ENCODE data around the gene CYP1A2.

The CYP1A2 gene

GRCh38 chr15:74742422-74742821 is 6.2 kb upstream of the CYP1A2 start:
- no peak for DNase-seq (ENCODE audit: low read depth)

- DNase-seq (ENCODE audit: low read depth), result no peak
These were observed 2.3 kb upstream of the CYP1A2 start for GRCh38 chr15:74746389-74746788.

- no peak for DNase-seq (ENCODE audit: low read depth)
These were observed 1.2 kb downstream of the CYP1A2 start for GRCh38 chr15:74749832-74750231.

- DNase-seq (ENCODE audit: low read depth), result no peak
These were observed 2.1 kb downstream of the CYP1A2 start for GRCh38 chr15:74750751-74751150.

GRCh38 chr15:74752011-74752410 is 3.4 kb downstream of the CYP1A2 start:
- no peak for DNase-seq (ENCODE audit: low read depth)

GRCh38 chr15:74752531-74752930 is 3.9 kb downstream of the CYP1A2 start:
- DNase-seq (ENCODE audit: low read depth), result no peak

- no peak for DNase-seq (ENCODE audit: low read depth)
These were observed 6.1 kb downstream of the CYP1A2 start for GRCh38 chr15:74754593-74755215.

- DNase-seq (ENCODE audit: low read depth), result no peak
These were observed 10.1 kb downstream of the CYP1A2 start for GRCh38 chr15:74758736-74759135.

GRCh38 chr15:74762791-74763150 is 14.1 kb downstream of the CYP1A2 start:
- no peak for DNase-seq (ENCODE audit: low read depth)

- DNase-seq (ENCODE audit: low read depth), result no peak
These were observed 14.8 kb downstream of the CYP1A2 start for GRCh38 chr15:74763416-74763815.

GRCh38 chr15:74767167-74768098 is 18.8 kb downstream of the CYP1A2 start:
- DNase-seq (ENCODE audit: low read depth), result no peak

- no peak for DNase-seq (ENCODE audit: low read depth)
These were observed 19.6 kb downstream of the CYP1A2 start for GRCh38 chr15:74768099-74768770.

- peak; percentile 48 for DNase-seq (ENCODE audit: low read depth)
These were observed 20.2 kb downstream of the CYP1A2 start for GRCh38 chr15:74768771-74769342.

- no peak for DNase-seq (ENCODE audit: low read depth)
These were observed 20.9 kb downstream of the CYP1A2 start for GRCh38 chr15:74769463-74770025.

- DNase-seq (ENCODE audit: low read depth), result no peak
These were observed 21.7 kb downstream of the CYP1A2 start for GRCh38 chr15:74770211-74770903.

- DNase-seq (ENCODE audit: low read depth), result no peak
These were observed 24.7 kb downstream of the CYP1A2 start for GRCh38 chr15:74773329-74773728.

- DNase-seq (ENCODE audit: low read depth), result no peak
These were observed 25.1 kb downstream of the CYP1A2 start for GRCh38 chr15:74773731-74774252.

- no peak for DNase-seq (ENCODE audit: low read depth)
These were observed 26.5 kb downstream of the CYP1A2 start for GRCh38 chr15:74775132-74775562.

GRCh38 chr15:74775894-74776293 is 27.2 kb downstream of the CYP1A2 start:
- DNase-seq (ENCODE audit: low read depth), result no peak

GRCh38 chr15:74776821-74777768 is 28.4 kb downstream of the CYP1A2 start:
- peak; percentile 33 for DNase-seq (ENCODE audit: low read depth)
